Measurements from ENCODE around the gene SLIT3.

DNA sequence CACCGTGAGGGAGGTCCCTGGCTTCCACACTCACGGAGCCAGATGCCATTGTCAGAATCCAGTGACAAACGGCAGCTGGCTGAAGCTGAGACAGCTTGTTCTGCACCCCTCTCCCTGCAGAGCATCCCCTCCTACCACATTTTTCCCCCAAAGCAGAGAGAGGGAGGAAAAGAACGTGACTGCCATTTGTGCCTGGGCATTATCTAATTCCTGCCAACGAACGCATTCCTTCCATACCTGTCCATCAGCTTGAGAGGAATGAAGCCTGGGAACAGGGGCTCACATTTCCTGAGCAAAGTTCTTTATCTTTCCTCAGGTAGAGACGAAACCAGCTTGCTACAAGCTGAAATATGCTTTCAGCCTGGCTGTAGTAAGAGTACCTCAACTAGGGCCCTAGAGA, 175.4 kb downstream of the SLIT3 start:
- no peak for TF ChIP-seq CTCF (IDR thresholded peaks at IDR 0.05)
- TF ChIP-seq POLR2AphosphoS5 (IDR thresholded peaks at IDR 0.05) = no peak
- no peak for TF ChIP-seq POLR2A (IDR thresholded peaks at IDR 0.05)
- TF ChIP-seq EP300 (IDR thresholded peaks at IDR 0.05) = no peak

All from stomach (tissue), 4 donors.